HUDEP-2 (cell line): ENCODE measurements around the gene PYHIN1.

Experiments
- DNase-seq, 76 experiments: peaks; one replicate each; lab custom pipeline; 2025; ENCODE audit not compliant: unreplicated experiment in 76 of 76; lab: John Stamatoyannopoulos, UW

The PYHIN1 gene

DNA sequence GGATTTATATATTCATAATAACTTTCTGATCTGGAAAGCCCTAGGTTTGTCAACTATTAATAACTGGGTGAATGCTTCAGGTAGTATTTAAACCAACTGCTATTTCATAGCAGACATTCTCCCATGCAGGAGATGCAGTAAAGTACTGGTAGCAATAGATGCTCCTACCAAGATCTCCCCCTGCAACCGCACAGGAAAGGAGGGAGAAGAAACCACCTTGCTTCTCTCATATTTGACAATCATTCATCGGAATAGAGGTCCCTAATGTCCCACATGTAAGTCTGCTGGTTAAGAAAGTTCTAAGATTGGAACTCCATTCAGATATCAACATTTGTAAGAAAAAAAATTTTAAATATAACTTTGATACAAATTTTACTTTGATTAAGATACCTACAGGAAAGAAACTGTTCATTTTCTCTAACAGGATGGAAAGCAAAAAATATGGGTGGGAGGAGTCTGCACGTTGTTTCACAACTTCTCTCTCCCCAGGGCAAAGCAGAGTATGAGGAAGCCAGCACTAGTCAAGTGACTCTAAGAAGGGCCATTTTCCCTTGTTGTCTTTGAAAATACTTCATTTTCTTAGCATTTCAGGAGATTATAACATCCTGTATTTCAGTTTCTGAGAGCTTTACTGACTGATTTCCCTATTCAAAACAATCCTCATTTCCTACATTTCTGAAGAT lies at the start of gene PYHIN1:
TSS of gene PYHIN1 (plus strand) at position 498 of the 683 bp plus-strand sequence. CDS start 5,359 bp downstream, outside the sequence.
- DNase-seq = no peak

DNA sequence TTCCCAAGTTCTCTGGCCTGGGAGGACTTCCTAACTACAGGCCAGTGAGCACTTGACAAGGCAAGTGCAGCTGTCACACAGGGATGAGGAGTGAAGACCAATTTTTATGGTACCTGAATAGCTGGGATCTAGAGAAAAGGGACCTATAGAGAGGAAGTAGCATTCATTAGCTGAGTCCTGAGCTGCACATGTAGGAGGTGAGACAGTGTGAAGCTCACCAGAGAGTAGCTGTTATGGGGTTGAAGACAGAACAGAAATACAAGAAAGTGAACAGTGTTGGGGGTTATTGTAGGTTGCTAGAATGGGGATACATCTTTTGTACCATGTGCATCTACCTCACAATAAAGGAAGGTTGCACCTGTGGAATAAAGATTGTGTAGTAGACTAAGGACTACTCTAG lies 37.7 kb upstream of the PYHIN1 start:
- no peak for DNase-seq

DNA sequence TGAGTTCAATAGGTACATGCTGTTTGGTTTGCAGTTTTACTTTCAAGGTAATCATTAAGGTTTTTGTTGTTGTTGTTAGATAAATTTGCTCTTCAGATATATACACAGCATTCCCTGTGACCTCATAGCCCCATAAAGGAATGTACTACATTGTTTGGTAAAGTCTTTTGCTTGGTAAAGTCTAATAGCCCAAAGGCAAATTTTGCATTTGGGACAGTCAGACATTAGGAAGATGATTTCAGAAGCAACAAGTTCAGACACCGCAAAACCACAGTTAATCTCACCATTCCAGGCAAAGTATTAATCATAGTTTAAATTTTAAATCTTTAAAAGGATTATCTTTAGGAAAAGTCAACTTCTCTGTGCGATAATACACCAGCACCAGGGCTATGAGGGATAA lies 32.6 kb upstream of the PYHIN1 start:
- no peak for DNase-seq

DNA sequence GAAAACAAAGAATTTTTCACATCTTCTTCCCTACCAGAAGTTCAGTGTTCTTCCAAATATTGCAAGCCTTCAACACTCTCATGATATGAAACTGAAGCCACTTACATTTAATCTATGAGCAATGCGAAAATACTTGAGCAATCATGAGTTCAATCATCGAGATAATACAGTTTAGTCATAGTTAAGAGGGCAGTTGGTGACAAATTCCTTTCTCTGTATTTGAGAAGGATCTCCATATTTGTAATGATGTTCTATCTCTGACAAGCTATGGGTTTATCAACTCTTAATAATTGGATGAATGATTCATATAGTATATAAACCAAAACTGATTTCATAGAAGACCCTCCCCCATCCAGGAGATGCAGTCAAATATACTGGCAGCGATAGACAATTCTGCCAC lies 29.7 kb upstream of the PYHIN1 start:
- no peak for DNase-seq

DNA sequence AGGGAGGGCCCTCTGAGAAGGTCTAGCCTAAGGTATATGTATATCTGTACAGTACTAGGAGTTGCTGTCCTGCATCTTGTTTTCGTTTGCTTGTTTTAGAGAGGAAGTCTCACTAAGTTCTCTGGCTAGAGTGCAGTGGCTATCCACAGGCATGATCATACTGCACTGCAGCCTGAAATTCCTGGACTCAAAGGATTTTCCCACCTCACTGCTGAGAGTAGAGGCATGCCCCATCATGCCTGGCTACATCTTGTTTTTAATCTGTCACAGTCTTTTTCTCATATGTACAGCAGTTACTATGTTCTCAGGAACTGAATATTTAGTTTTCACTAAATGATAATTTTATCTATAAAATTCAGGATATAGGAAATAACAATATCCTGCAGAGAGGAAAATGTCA lies 15.3 kb upstream of the PYHIN1 start:
- DNase-seq = no peak

DNA sequence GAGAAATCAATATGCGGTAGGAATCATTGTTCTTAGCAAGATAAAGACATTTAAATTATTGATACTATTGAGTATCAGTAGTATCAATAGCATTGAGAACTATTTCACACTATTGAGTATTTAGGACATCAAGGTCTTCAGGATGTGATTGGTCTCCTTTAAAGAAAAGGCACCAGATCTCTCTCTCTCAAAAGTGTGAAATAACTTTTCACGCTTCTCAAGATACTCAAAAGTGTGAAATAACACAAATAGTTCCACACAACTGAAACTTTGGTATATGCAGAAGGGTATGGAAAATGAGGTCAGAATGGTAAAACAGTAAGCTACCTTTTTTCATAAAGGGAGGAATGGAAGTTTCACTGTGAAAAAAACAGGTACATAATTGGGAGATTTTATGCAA lies 6.7 kb upstream of the PYHIN1 start:
- no peak for DNase-seq

DNA sequence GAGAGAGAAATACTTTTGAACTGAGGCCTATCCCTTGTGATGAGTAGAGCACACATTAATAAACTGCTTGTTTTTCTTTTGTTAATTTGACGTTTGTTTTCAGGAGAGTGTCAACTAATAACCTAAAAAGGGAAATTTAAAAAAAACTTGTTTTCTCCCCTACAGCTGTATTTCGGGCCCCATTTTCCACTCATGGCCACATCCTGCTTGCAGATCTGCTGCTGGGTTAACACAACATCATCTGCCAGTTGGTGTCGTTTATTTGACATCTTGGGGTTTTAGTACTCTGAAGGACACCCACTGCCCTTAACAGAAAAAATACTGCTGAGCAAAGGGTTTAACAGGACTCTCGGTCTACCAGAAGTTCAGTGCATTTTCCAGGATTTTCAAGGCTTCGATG lies 848 bp upstream of the PYHIN1 start:
- no peak for DNase-seq

DNA sequence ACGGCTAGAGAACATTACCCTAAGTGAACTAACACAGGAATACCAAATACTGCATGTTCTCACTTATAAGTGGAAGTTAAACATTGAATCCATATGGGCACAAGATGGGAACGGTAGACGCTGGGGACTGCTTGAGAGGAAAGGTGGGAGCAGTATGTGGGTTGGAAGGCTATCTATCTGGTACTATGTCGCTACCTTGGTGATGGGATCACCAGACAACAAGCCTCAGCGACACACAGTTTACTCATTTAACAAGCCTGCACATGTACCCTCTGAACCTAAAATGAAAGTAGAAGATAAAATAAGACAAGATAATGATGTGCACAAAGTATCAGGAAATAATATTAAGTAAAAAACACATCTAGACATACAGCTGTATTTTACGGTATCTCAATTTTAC lies 819 bp downstream of the PYHIN1 start:
- no peak for DNase-seq

DNA sequence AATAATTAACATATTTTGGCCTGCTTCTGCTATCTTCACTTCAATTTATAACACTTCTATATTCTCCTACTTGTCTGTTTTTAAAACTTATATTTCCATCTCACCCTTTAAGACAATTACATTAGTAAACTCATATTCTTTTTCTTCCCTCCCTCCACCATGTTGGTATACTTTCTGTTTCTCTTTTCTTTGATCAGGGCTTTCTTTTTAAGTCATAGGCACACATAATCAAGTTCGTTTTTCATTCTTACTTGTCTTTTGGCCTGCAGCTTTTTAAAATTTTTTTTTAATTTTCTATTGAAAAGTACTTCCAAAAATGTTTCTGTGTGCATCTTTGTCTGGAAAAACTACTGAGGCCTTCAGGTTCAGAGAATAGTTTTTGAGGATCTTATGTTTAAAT lies 2.3 kb downstream of the PYHIN1 start:
- DNase-seq = no peak

DNA sequence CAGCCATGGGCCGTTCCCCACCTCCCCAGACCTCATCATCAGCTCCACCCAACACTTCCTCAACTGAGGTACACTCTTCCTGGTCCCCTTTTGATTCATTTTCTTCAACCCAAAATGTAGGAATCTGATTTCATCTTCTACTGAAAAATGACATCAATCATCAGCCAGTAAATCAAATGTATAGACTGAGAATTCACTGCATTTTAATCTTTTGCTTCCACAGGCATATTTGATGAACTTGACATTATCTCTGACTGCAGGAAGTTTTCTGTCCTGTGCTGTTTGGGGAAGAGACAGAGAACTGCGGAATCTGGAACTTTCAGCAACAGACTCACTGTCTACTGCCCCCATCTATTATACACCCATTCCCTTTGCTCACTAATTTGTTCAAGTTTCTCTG lies 7.8 kb downstream of the PYHIN1 start:
- DNase-seq = no peak

DNA sequence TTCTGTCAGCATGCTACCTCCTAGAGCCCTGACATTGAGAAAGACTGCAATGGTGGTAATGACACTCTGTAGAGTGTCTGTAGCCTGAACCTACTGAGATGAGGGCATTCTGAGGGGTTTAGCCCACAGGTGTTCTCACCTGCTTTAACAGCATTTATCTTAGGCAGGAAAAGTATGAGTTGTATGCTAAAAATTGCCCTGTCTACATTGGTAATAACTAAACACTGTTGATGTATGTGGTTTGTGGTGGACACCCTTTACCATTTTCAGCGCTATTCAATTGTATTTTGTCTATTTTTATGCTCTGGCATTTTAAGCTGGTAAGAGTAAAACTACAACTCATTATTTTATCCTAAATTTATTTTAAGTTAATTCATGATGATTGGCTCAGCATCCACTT lies 10.0 kb downstream of the PYHIN1 start:
- DNase-seq = no peak

DNA sequence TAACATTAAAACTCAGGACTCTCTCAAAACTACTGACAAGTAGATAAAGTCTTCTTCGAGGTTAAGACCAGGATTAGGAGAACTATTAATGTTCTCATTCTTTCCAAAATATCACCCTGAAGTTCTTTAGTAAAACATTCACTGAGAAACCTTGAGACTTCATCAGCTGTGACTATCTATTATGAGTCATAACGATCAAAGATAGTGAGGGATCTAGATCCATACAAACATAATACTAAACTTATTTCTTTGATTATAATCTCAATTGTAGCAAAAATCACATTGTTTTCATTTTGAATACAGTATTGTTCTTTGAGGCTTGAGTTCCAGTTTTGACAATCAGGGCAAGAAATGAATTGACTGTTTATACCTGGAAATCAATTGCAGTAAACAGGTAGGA lies 11.1 kb downstream of the PYHIN1 start:
- DNase-seq = no peak

DNA sequence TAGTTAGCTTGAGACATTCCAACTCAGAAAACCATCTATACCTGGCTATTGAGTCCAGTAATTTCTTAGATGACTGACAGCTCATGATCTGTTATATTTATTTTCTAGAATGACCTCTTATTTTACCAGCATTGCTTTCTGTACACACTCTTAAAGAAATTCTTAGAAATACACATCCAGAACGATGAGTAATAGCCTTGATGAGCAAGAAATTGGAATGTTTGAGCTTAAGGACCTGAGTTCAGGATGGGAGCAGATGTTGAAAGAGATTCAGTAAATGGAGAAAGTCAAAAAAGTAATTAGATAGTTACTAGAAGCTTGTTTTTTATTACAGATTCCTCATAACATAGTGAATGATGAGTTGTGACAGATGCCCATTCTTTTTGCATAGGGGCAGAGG lies 11.7 kb downstream of the PYHIN1 start:
- no peak for DNase-seq

DNA sequence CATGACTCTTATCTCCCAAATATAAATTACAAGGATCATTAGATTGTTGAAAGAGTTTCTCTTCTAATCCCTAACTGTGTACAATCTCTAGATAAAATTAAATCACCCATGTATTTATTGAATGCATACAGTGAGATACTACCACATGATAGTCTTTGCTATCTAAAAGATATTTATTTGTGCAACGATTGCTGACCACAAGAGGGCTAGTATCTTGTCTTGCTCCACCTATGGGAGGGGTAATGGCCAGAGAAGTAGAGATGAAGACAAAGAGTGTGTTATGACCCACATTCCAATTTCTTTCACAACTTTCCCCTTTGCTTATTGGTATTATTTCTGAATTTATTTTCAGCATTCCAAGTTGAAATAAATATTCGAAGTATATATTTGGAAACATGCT lies 13.7 kb downstream of the PYHIN1 start:
- peak in 1 of 76 experiments; percentile 0 for DNase-seq

DNA sequence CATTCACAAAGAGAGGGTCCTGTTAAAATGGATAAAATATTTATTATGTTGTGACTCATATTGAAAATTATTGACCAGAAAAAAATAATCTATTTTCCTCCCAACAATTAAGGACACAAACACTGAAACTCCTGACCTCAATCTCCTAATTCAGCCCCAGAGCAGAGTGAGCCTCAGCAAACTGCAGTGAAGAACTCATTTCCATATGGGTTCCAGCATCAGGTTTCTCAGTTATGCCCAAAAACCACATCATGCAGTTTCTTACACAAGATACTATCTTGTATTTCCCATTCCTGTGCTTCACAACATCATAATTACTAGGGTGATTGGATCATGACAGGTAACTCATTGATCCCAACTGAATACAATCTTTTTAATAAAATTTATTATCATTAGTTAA lies 15.4 kb downstream of the PYHIN1 start:
- DNase-seq = no peak

DNA sequence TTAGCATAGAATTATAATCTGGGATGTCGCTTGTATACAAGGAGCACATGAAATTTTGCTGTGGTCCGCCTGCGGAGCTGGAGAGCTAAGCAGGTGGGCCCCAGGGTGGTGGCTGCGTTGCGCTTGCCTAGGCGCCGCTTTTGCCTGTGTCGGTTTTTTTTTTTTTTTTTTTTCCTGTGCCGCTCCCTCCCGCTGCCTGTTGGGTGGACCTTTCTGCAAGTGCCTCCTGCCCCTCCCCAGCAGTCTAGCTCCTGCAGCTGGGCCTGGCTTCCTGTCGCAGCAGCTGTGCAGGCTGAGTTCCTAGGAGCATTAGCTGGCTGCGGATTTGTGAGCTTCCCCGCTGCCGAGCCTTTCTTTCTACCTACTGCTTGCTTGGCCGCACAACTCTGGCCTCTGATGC lies 20.6 kb downstream of the PYHIN1 start:
- no peak for DNase-seq

DNA sequence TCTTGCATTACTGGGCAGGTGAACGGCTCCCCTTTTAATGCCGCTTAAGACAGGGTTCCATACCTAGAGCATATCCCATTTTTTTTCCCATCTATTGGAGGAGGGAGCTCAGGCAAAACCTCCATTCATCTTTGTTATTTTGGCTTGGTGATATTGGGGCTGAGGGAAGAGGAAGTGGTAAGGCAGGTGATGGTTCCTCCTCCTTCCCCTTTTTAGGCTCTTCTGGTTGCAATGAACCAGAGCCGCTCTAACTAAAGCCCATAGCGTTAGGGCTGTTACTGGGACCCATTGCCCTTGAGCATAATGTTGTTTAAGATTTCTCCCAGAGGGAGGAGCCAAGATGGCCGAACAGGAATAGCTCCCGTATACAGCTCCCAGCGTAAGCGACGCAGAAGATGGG lies 21.1 kb downstream of the PYHIN1 start:
- DNase-seq = no peak

DNA sequence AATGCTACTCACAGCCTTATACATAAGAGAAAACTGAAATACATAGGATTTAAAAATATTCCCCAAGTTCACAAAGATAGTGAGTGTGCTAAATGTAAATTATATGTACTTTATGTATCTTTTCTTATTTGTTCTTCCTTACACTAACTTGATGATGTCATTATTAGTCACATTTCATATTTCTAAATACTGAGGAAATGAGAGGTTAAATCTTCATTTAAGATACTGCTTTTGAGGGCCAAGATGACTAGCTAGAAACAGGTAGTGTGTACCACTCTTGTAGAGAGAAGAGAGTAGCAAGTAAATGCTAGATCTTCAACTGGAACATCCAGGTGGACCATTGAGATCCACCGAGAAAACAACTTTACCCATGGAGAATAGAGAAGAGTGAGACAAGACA lies 29.8 kb downstream of the PYHIN1 start:
- DNase-seq = no peak

DNA sequence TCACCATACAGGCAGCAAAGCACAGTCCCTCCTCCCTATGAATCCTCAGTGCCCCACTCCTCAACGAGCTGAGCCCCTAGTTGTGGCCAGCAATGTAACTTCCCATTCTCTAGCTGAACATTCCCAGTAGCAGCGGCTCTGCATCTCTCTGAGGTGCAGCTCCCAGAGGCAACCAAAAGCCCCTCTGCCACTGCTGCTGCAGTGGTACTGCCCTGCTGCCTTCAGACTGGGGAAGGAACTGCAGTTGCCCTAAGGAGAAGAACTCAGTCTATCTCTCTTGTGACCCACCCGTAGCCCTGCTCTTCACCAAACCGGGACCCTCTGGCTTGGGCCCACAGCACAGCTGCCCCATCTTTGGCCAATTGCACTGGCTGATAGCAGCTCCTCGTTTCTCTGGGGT lies 31.6 kb downstream of the PYHIN1 start:
- DNase-seq = no peak

DNA sequence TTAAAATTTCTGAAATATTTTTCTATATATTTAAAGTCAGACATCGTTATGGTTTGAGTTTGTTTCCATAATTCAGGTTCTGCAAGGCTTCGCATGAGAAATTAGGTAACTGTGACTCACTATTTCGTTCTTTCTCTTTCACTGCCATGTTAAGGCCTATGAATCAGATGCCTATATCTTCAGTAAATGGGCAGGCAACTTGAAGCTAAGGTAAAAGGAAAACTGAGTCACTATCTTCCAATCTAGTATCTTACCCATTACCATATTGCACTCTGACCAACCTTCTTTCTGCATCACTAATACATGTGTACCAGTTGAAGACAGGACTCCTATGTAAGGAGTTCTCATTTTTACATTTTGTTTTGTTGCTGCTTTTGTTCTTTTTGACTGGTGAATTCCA lies 37.8 kb downstream of the PYHIN1 start:
- DNase-seq = no peak

DNA sequence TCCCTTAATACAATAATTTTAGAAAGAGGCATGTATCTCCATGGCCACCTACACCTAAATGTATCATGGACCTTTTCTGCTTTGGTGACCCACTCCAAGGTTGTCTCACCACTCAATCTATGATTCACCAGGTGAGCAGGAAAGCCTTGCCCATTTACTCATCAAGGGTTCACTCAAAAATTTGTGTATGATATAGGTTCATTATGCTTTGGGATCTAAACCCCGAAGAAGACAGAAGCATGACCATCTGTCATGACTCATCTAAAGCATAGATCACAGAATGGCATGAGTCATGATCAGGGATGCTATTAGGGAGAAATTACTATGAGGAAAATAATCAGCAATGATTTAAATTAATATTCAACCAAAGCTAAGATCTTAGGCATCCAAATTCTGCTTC lies 38.5 kb downstream of the PYHIN1 start:
- DNase-seq = no peak

DNA sequence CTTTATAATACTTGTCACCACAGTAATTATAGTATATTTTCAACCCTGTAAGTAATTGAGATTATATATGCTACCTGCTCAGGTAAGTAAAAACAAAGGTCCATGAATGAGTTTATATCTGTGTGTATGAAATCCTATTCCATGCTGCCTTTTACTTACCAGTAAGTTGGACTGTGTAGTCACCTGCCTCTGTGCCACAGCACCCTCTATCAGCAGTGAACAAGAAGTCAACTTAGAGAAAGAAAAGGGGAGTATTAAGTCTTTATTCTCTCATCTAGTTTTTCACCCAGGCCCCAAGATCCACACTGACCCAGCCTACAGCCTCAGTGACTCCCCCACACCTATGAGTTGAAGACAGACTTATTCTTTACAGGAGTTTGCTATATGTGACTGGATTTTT lies 41.5 kb downstream of the PYHIN1 start:
- peak in 26 of 76 experiments; percentile 1 to 44 (median 12) for DNase-seq

DNA sequence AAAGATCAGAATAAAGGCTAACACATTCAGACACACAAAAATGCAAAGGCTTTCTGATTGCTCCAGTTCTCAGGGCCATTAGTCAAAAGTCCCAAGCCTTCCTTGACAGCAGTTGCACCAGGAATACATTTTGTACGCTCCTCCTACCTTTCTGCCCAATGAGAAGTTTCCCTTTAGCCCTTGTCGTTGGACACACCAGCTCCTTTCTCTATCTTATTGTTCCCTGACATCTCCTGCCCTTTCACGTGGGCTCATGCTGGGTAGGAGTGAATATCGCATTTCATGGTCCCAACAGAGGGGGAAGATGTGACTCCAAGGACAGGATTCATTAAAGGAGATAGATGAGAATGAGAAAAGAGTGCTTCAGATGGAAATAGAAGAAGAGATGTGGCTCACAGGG lies 44.9 kb downstream of the PYHIN1 start:
- DNase-seq = no peak
